Ectodermal cell (in vitro differentiated cells): ENCODE data around the gene ZNF786.
"Not testable (repeated sequence)": the region's sequence is repeated elsewhere in the genome, so short reads cannot be mapped to it uniquely, and the experiment has no call there.

Experiments used
- H3K27ac ChIP-seq: 2 replicates; pipeline ENCODE4 v1.7.0; 2013; ENCODE audit warnings: mild to moderate bottlenecking, low read depth, low read length; ENCODE audit not compliant: insufficient read depth, poor library complexity, severe bottlenecking
- H3K27me3 ChIP-seq: 2 replicates; pipeline ENCODE4 v1.7.0; 2013; ENCODE audit warnings: mild to moderate bottlenecking, low read length; ENCODE audit not compliant: insufficient read depth, control insufficient read depth, poor library complexity, severe bottlenecking
- H3K36me3 ChIP-seq: one replicate; pipeline ENCODE4 v1.7.0; 2013; ENCODE audit warnings: low read length; ENCODE audit not compliant: control insufficient read depth, insufficient read depth
- H3K4me1 ChIP-seq: one replicate; pipeline ENCODE4 v1.7.0; 2013; ENCODE audit warnings: low read length; ENCODE audit not compliant: control insufficient read depth, insufficient read depth
- H3K4me3 ChIP-seq: 2 replicates; pipeline ENCODE4 v1.7.0; 2013; ENCODE audit warnings: low read depth, low read length, control low read depth; ENCODE audit not compliant: insufficient read depth
- H3K9me3 ChIP-seq: 2 replicates; pipeline ENCODE4 v1.7.0; 2013; ENCODE audit warnings: mild to moderate bottlenecking, low read length, moderate library complexity; ENCODE audit not compliant: control insufficient read depth
- WGBS, 2 experiments: methylation state at CpG; one replicate each; pipeline ENCODE4 v1.1.7; 2013; ENCODE audit warnings: missing lambda C conversion rate in 2 of 2; 5-methylcytosine and 5-hydroxymethylcytosine counted together

The ZNF786 gene

DNA sequence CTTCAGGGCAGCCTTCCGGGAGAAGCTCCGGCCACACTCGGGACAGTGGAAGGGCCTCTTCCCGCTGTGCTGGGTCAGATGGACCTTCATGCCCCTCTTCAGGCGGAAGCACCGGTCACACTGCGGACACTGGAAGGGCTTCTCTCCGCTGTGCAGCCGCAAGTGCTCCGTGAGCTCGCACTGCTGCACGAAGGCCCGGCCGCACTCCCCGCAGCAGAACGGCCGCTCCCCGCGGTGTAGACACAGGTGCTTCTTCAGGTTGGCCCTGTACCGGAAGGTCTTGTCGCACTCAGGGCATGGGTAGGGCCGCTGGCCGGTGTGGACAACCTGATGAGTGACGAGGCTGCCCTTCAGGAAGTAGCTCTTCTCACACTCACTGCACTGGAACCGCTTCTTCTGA, 14.2 kb upstream of the ZNF786 start:
- no peak overlapping the region for H3K27ac ChIP-seq
- no peaks in the 10 kb centered on the region for H3K4me1 ChIP-seq
- no peaks in the 10 kb centered on the region for H3K27me3 ChIP-seq
- H3K36me3 ChIP-seq = no peaks in the 10 kb centered on the region
- 96% methylated on average over 25 of the region's 25 CpGs for WGBS, 2 experiments
- no peaks in the 10 kb centered on the region for H3K9me3 ChIP-seq
- no peak overlapping the region for H3K4me3 ChIP-seq

DNA sequence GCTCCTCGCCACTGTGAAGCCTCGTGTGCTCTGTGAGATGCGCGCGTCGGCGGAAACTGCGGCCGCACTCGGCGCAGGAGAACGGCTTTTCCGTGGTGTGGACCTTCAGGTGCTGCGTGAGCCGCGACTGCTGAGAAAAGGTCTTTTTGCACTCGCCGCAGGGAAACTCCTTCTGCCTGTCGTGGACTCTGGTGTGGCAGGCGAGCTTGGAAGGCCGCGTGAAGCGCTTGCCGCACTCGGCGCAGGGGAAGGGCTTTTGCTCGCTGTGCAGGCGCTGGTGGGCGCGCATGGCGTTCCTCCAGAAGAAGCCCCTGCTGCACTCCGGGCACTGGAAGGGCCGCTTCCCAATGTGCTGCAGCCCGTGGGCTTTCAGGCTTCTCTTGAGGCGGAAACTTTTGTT, 13.7 kb upstream of the ZNF786 start:
- Histone ChIP-seq H3K4me3 (no peak overlapping the region), H3K36me3 (no peaks in the 10 kb centered on the region)
- 96 to 97% methylated on average over 35 of the region's 35 CpGs for WGBS, 2 experiments

DNA sequence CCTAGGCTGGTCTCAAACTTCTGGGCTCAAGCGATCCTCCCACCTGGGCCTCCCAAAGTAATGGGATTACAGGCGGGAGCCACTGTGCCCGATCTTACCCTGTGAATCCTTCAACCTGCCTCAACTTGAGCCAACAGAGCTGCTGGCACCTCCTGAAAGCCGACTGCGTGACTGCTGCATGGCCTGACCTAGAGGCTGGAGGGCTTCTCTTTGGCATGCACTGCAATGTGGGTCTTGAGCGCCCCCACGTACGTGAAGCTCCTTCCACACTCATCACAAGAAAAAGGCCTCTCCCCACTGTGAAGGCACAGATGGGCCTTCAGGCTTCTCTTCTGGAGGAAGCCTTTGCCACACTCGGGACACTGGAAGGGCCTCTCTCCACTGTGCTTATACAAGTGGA, 12.9 kb upstream of the ZNF786 start:
- no peaks in the 10 kb centered on the region for H3K4me1 ChIP-seq
- no peaks in the 10 kb centered on the region for H3K9me3 ChIP-seq
- 89 to 90% methylated on average over 9 of the region's 9 CpGs for WGBS, 2 experiments
- H3K27me3 ChIP-seq = no peaks in the 10 kb centered on the region
- no peak overlapping the region for H3K27ac ChIP-seq
- no peak overlapping the region for H3K4me3 ChIP-seq
- H3K36me3 ChIP-seq = no peaks in the 10 kb centered on the region

More for the DNA sequence above, 13.7 kb upstream of the ZNF786 start:
- H3K9me3 ChIP-seq = no peaks in the 10 kb centered on the region
- no peak overlapping the region for H3K27ac ChIP-seq
- no peaks in the 10 kb centered on the region for H3K4me1 ChIP-seq
- no peaks in the 10 kb centered on the region for H3K27me3 ChIP-seq

DNA sequence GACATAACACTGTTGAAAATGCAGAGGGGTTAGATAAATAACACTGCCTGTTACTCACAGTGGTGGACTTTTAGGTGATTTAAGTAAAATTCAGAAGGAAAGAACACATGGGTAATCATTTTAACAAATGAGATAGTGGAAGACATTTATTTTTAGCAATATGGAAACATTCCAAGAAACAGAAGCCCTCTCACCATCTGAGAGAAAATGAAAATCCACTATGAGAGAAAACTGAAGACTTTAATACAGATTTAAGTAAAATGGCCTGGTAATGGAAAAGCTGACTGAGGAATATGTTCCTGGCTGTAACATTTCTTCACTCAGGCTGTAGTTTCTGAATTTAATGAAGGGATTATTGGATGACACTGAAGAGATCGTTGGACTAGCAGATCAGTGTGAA, 12.1 kb upstream of the ZNF786 start:
- H3K4me1 ChIP-seq = no peaks in the 10 kb centered on the region
- 93 to 95% methylated on average over 1 of the region's 1 CpG for WGBS, 2 experiments
- H3K27me3 ChIP-seq = no peaks in the 10 kb centered on the region

DNA sequence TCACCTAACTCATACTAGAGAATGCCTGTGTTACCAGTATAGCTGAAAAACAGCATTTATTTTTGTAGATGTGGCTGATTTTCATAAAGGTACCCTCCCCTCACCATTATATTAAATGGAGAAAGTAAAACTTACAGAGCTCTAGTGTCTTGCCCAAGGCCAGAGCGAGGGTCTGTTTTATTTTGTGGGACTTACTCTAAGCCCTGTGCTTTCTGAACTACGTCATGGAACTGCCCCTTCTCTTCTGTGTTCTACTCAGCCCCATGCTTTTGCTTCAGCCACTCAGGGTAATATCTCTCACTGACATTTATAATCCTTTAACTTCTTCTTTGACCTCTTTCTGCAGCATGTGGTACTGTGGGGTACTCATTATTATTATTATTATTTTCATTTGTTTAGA, 10.3 kb upstream of the ZNF786 start:
- Histone ChIP-seq H3K9me3 (no peaks in the 10 kb centered on the region), H3K36me3 (no peaks in the 10 kb centered on the region), H3K27me3 (no peaks in the 10 kb centered on the region), H3K4me3 (no peak overlapping the region), H3K27ac (no peak overlapping the region), H3K4me1 (no peaks in the 10 kb centered on the region)
- 94 to 96% methylated on average over 2 of the region's 2 CpGs for WGBS, 2 experiments

More for the DNA sequence above, 12.1 kb upstream of the ZNF786 start:
- no peaks in the 10 kb centered on the region for H3K36me3 ChIP-seq
- H3K4me3 ChIP-seq = no peak overlapping the region
- H3K27ac ChIP-seq = no peak overlapping the region
- no peaks in the 10 kb centered on the region for H3K9me3 ChIP-seq

DNA sequence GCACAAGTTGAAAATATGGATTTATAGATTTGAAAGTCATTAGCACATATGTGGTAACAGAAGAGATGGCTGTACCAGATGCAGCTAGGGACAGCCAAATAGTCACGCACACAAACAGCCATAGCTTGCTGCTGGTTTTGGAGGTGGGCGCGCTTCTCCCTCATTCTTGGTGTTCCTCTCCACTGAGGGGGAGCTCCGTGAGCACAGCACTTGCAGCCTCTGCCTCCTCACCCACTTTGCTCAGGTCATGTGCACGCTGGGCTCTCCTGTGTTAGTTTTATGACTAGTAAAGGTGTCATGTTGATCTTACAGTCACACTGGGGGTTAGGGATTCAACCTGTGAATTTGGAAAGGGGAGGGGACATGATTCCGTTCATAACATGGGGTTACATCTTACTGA, 8.5 kb upstream of the ZNF786 start:
- H3K36me3 ChIP-seq = no peaks in the 10 kb centered on the region
- no peaks in the 10 kb centered on the region for H3K4me1 ChIP-seq
- no peak overlapping the region for H3K4me3 ChIP-seq
- H3K27me3 ChIP-seq = no peaks in the 10 kb centered on the region
- H3K27ac ChIP-seq = no peak overlapping the region
- 88 to 96% methylated on average over 6 of the region's 6 CpGs for WGBS, 2 experiments
- no peaks in the 10 kb centered on the region for H3K9me3 ChIP-seq

DNA sequence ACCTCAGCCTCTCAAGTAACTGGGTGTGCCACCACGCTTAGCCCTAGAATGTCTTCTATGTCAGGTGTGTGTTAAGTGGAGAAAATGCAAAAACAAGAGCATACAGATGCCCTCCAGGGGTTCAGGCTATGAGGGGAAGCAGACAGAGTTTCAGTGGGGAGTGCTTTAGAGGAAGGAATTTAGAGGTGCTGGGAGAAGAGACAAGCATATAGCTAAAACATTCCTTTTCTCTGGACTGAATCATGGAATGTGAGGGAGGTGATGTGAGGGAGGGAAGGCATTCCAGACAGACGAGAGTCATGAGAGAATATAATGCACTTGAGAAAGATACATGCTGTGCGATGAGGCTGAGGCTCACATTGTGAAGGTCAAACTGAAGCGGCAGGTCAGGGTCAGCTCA, 6.6 kb upstream of the ZNF786 start:
- H3K27ac ChIP-seq = no peak overlapping the region
- H3K9me3 ChIP-seq = no peaks in the 10 kb centered on the region
- no peaks in the 10 kb centered on the region for H3K36me3 ChIP-seq
- 78% methylated on average over 4 of the region's 4 CpGs for WGBS, 2 experiments
- no peak overlapping the region for H3K4me3 ChIP-seq
- no peaks in the 10 kb centered on the region for H3K4me1 ChIP-seq
- H3K27me3 ChIP-seq = no peaks in the 10 kb centered on the region

DNA sequence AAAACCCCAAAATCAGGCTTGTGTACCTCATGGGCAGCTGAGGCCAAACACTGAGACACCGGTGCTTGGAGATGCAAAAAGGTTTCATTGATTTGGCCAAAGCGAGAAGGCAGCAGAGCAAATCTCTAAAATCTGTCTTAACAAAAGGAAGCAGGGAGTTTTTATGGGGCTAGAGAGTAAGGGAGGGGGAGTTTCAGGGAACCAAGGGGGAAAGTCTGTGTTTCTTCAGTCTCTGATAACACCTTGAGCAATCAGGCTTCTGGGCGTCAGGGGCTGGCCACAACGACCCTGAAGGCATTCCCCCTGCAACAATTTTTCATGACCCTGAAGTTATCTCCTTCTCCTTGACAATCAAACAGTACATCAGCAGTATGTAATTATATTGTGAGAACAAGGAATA, 2.7 kb upstream of the ZNF786 start:
- Histone ChIP-seq H3K9me3 (no peaks in the 10 kb centered on the region), H3K27me3 (no peaks in the 10 kb centered on the region), H3K36me3 (no peaks in the 10 kb centered on the region), H3K4me1 (no peaks in the 10 kb centered on the region), H3K27ac (no peak overlapping the region), H3K4me3 (no peak overlapping the region)
- WGBS, 2 experiments = 76 to 80% methylated on average over 4 of the region's 4 CpGs

DNA sequence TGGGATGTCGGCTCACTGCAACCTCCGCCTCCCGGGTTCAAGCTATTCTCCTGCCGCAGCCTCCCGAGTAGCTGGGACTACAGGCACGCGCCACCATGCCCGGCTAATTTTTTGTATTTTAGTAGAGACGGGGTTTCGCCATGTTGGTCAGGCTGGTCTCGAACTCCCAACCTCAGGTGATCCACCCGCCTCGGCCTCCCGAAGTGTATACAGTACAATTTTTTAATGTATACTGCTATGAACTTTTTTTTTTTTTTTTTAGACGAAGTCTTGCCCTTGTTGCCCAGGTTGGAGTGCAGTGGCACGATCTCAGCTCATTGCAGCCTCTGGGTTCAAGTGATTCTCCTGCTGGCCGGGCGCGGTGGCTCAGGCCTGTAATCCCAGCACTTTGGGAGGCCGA, 1.7 kb upstream of the ZNF786 start:
- H3K27ac ChIP-seq, H3K27me3 ChIP-seq, H3K36me3 ChIP-seq, H3K9me3 ChIP-seq, H3K4me3 ChIP-seq, H3K4me1 ChIP-seq: not testable (repeated sequence)
- WGBS, 2 experiments = 91 to 94% methylated on average over 19 to 20 of the region's 20 CpGs

DNA sequence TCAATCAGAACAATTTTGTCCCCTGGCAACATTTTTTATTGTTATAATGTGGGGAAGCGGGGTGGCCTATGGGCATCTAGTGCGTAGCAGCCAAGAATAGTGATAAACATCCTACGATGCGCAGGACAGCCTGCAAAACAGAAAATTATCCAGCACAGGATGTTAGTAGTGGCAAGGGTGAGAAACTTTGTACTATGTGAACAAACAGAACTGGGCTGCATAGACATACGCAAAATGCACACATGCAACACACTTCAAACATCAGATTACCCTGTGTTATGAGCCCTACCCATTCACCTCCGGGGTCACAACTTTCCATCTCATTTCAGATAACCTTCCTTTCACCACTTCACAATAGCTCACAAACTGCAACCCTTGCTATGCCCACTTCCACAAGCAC, 3.1 kb downstream of the ZNF786 start:
- Histone ChIP-seq H3K4me3 (no peak overlapping the region), H3K36me3 (peaks cover 11% of the 10 kb centered on the region), H3K27ac (no peak overlapping the region), H3K27me3 (no peaks in the 10 kb centered on the region), H3K4me1 (no peaks in the 10 kb centered on the region), H3K9me3 (no peaks in the 10 kb centered on the region)
- WGBS, 2 experiments = 98% methylated on average over 6 of the region's 6 CpGs

DNA sequence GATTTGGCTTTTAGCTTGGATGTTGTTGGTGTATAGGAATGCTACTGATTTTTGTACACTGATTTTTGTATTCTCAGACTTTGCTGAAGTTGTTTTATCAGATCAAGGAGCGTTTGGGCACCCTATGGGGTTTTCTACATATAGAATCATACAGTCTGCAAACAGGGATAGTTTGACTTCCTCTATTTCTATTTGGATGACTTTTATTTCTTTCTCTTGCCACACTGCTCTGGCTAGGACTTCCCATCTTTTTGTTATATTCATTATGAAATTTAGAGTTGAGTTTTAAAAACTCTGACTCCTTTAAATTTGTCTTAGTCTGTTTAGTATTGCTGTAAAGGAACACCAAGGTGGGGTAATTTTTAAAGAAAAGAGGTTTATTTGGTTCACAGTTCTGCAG, 4.7 kb downstream of the ZNF786 start:
- no peaks in the 10 kb centered on the region for H3K9me3 ChIP-seq
- no peak overlapping the region for H3K27ac ChIP-seq
- WGBS, 2 experiments = 91 to 93% methylated on average over 1 of the region's 1 CpG
- H3K36me3 ChIP-seq = peaks cover 11% of the 10 kb centered on the region
- no peak overlapping the region for H3K4me3 ChIP-seq
- no peaks in the 10 kb centered on the region for H3K4me1 ChIP-seq
- no peaks in the 10 kb centered on the region for H3K27me3 ChIP-seq
